Liver (tissue), 9 donors: Measurements from ENCODE around the gene KCNN3. TPM values are rescaled to one million over a fixed set of nuclear protein-coding genes. Genes with fewer than 3 reads are reported as not detected.

ENCODE experiments used
- DNase-seq: peaks from one replicate; pipeline ENCODE4 v3.0.0-alpha.2; 2017; ENCODE audit warnings: low spot score
- H3K27ac ChIP-seq, 2 donors: one replicate each; pipeline ENCODE4 v1.7.0; 2013; ENCODE audit warnings: inconsistent platforms in 2 of 2, low read length in 2 of 2, control low read depth in 1 of 2, low read depth in 1 of 2, mild to moderate bottlenecking in 1 of 2
- H3K27me3 ChIP-seq, 4 donors: one replicate each; pipeline versions ENCODE4 v1.6.1 to v1.7.0; 2013; ENCODE audit warnings: low read length in 3 of 4, inconsistent platforms in 1 of 4, mild to moderate bottlenecking in 1 of 4, moderate library complexity in 1 of 4; ENCODE audit not compliant: control insufficient read depth in 4 of 4, insufficient read depth in 4 of 4
- H3K36me3 ChIP-seq, 4 donors: one replicate each; pipeline versions ENCODE4 v1.6.1 to v1.7.0; 2013; ENCODE audit warnings: low read length in 3 of 4, mild to moderate bottlenecking in 3 of 4, low read depth in 1 of 4, moderate library complexity in 1 of 4; ENCODE audit not compliant: control insufficient read depth in 4 of 4, insufficient read depth in 3 of 4
- H3K4me1 ChIP-seq, 4 donors: one replicate each; pipeline versions ENCODE4 v1.6.1 to v1.7.0; 2013; ENCODE audit warnings: low read length in 3 of 4, mild to moderate bottlenecking in 3 of 4, moderate library complexity in 1 of 4; ENCODE audit not compliant: control insufficient read depth in 4 of 4, insufficient read depth in 4 of 4
- H3K4me3 ChIP-seq, 3 donors: one replicate each; pipeline versions ENCODE4 v1.6.1 to v1.7.0; 2013; ENCODE audit warnings: low read length in 3 of 3, control low read depth in 1 of 3, low read depth in 1 of 3, mild to moderate bottlenecking in 1 of 3
- H3K9ac ChIP-seq, 2 donors: one replicate each; pipeline ENCODE4 v1.7.0; 2013; ENCODE audit warnings: low read length in 2 of 2, mild to moderate bottlenecking in 2 of 2, moderate library complexity in 2 of 2, control low read depth in 1 of 2, low read depth in 1 of 2
- H3K9me3 ChIP-seq, 4 donors: one replicate each; pipeline versions ENCODE4 v1.6.1 to v1.7.0; 2013; ENCODE audit warnings: low read length in 3 of 4; ENCODE audit not compliant: control insufficient read depth in 4 of 4
- EGR1 ChIP-seq, 2 donors: IDR thresholded peaks; 2 replicates each; pipeline ENCODE4 v1.6.1; 2016 to 2018; ENCODE audit warnings: antibody characterized with exemption in 2 of 2, low read depth in 2 of 2
- FOXA1 ChIP-seq: IDR thresholded peaks from 2 replicates; pipeline ENCODE4 v1.6.1; 2016; ENCODE audit warnings: antibody characterized with exemption
- GABPA ChIP-seq, 2 donors: IDR thresholded peaks in 1 of 2; conservative IDR thresholded peaks in 1 of 2; 2 replicates each; pipeline ENCODE4 v1.6.1; 2016; ENCODE audit warnings: antibody characterized with exemption in 2 of 2, mild to moderate bottlenecking in 1 of 2, moderate library complexity in 1 of 2
- HNF4A ChIP-seq, 2 donors: conservative IDR thresholded peaks; 2 replicates each; pipeline ENCODE4 v1.6.1; 2016; ENCODE audit warnings: antibody characterized with exemption in 2 of 2, mild to moderate bottlenecking in 2 of 2
- HNF4G ChIP-seq: IDR thresholded peaks from 2 replicates; pipeline ENCODE4 v1.6.1; 2016; ENCODE audit warnings: antibody characterized with exemption
- JUND ChIP-seq, 2 donors: IDR thresholded peaks; 2 replicates each; pipeline ENCODE4 v1.6.1; 2016; ENCODE audit warnings: antibody characterized with exemption in 2 of 2
- NR2F2 ChIP-seq: IDR thresholded peaks from 2 replicates; pipeline ENCODE4 v1.6.1; 2016; ENCODE audit warnings: antibody characterized with exemption
- RAD21 ChIP-seq, 2 donors: IDR thresholded peaks; 2 replicates each; pipeline ENCODE4 v1.6.1; 2016; ENCODE audit warnings: antibody characterized with exemption in 2 of 2, mild to moderate bottlenecking in 2 of 2
- RXRA ChIP-seq, 2 donors: IDR thresholded peaks; 2 replicates each; pipeline ENCODE4 v1.6.1; 2017 to 2018; ENCODE audit warnings: antibody characterized with exemption in 2 of 2, mild to moderate bottlenecking in 1 of 2
- SP1 ChIP-seq: IDR thresholded peaks from 2 replicates; pipeline ENCODE4 v1.6.1; 2018; ENCODE audit warnings: antibody characterized with exemption, mild to moderate bottlenecking
- YY1 ChIP-seq: IDR thresholded peaks from 2 replicates; pipeline ENCODE4 v1.6.1; 2016; ENCODE audit warnings: antibody characterized with exemption, mild to moderate bottlenecking
- WGBS: extraction: QIAGEN DNeasy Blood & Tissue Kit; methylation state at CpG from one replicate; pipeline ENCODE4 v1.1.7; 2013; 5-methylcytosine and 5-hydroxymethylcytosine counted together
- polyA plus RNA-seq, 2 donors: library from polyadenylated mRNA; stranded (reverse) in 1 of 2; unstranded in 1 of 2; fragments of 200-250 nt in 1 of 2; fragments of >200 nt in 1 of 2; fragmentation: Nextera tagmentation in 1 of 2; extraction: Ambion mirVana in 1 of 2; gene quantifications; one replicate each; pipeline versions ENCODE4 v1.2.1 to v1.2.3, GENCODE V29; 2013 to 2015
- total RNA-seq, 2 donors: library from RNA; depleted of rRNA; stranded (reverse); fragments of >200 nt; gene quantifications; one replicate each; pipeline ENCODE4 v1.2.3, GENCODE V29; 2014
- TF ChIP-seq, protein P1 (sequence below): IDR thresholded peaks from 2 replicates; pipeline ENCODE4 v1.6.1; 2016; ENCODE audit warnings: antibody characterized with exemption, mild to moderate bottlenecking
- TF ChIP-seq, protein P2 (sequence below): IDR thresholded peaks from 2 replicates; pipeline ENCODE4 v1.6.1; 2016; ENCODE audit warnings: antibody characterized with exemption
- TF ChIP-seq, protein P3 (sequence below): fragments of 150-350 bp; IDR thresholded peaks from 2 replicates; pipeline ENCODE4 v1.5.1; 2017; ENCODE audit warnings: improper control_type of control experiment, low read depth, low read length; ENCODE audit not compliant: missing input control
- TF ChIP-seq, protein P4 (sequence below): IDR thresholded peaks from 2 replicates; pipeline ENCODE4 v1.6.1; 2016; ENCODE audit warnings: antibody characterized with exemption
- TF ChIP-seq, protein P5 (sequence below): IDR thresholded peaks from 2 replicates; pipeline ENCODE4 v1.6.1; 2016; ENCODE audit warnings: antibody characterized with exemption
- donor health status: healthy.
- donor health status: healthy.
- donor health status: healthy.
- donor health status: healthy.
- donor health status: healthy.

The KCNN3 gene
- total and polyA plus RNA-seq, 4 donors = 0.09 to 0.68 (median 0.15) TPM

DNA sequence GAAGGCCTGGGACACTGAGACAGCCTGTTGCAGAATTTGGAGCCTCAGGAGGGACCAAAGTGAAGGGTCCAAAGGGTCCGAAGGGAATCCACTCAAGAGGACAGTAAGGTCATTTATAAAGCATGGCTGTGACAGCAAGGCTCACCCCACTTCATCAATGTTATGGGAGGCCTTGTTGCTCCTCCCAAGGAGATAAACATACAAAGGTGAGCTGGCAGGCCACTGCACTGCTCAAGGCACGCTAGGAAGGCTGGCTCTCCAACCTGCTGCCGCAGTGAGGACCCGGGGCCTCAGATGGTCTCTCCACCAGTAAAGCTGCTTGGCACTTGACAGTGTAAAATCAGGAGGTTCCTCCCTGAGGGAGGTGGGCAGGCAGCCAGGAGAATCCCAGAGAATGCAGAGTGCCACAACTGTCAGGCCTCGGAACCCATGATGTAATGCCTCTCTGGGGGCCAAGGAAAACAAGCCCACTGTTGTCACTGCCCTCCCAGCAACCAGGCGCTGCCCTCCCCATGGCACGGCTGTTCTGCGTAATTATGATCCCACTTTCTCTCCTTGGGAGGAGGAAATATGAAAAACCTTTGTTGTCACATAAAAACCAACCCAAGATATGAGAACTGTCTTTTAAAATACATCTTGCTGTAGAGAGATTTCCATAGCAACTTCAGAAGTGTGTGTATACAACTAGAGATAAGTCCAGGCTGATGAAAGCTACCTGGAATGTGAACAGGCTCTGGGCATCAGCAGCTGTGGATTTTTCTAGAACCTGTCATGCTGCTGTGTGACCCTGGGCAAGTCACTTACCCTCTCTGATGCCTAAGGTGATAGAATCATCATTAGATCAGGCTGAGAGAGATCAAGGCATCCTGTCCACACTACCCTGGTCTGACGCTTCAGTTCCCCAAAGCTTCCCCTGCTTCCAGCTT, 102.5 kb downstream of the KCNN3 start:
- Histone ChIP-seq H3K4me3 (no peak overlapping the region), H3K4me1 (no peaks in the 10 kb centered on the region), H3K9ac (no peak overlapping the region), H3K9me3 (no peaks in the 10 kb centered on the region), H3K27me3 (no peaks in the 10 kb centered on the region), H3K27ac (no peak overlapping the region), H3K36me3 (no peaks in the 10 kb centered on the region)
- DNase-seq = no peak
- TF ChIP-seq GABPA (IDR thresholded peaks at IDR 0.05 in 1 of 2, conservative IDR thresholded peaks at IDR 0.05 in 1 of 2) (no peak), JUND (IDR thresholded peaks at IDR 0.05) (no peak), RAD21 (IDR thresholded peaks at IDR 0.05) (no peak), SP1 (no peak), HNF4A (conservative IDR thresholded peaks at IDR 0.05) (no peak), YY1 (no peak), HNF4G (no peak), RXRA (IDR thresholded peaks at IDR 0.05) (no peak), NR2F2 (no peak), FOXA1 (no peak), EGR1 (IDR thresholded peaks at IDR 0.05; ENCODE audit: low read depth in 2 of 2) (no peak)
- TF ChIP-seq, protein P1, sequence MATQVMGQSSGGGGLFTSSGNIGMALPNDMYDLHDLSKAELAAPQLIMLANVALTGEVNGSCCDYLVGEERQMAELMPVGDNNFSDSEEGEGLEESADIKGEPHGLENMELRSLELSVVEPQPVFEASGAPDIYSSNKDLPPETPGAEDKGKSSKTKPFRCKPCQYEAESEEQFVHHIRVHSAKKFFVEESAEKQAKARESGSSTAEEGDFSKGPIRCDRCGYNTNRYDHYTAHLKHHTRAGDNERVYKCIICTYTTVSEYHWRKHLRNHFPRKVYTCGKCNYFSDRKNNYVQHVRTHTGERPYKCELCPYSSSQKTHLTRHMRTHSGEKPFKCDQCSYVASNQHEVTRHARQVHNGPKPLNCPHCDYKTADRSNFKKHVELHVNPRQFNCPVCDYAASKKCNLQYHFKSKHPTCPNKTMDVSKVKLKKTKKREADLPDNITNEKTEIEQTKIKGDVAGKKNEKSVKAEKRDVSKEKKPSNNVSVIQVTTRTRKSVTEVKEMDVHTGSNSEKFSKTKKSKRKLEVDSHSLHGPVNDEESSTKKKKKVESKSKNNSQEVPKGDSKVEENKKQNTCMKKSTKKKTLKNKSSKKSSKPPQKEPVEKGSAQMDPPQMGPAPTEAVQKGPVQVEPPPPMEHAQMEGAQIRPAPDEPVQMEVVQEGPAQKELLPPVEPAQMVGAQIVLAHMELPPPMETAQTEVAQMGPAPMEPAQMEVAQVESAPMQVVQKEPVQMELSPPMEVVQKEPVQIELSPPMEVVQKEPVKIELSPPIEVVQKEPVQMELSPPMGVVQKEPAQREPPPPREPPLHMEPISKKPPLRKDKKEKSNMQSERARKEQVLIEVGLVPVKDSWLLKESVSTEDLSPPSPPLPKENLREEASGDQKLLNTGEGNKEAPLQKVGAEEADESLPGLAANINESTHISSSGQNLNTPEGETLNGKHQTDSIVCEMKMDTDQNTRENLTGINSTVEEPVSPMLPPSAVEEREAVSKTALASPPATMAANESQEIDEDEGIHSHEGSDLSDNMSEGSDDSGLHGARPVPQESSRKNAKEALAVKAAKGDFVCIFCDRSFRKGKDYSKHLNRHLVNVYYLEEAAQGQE = no peak
- TF ChIP-seq, protein P2, sequence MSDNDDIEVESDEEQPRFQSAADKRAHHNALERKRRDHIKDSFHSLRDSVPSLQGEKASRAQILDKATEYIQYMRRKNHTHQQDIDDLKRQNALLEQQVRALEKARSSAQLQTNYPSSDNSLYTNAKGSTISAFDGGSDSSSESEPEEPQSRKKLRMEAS = no peak
- TF ChIP-seq, protein P3, sequence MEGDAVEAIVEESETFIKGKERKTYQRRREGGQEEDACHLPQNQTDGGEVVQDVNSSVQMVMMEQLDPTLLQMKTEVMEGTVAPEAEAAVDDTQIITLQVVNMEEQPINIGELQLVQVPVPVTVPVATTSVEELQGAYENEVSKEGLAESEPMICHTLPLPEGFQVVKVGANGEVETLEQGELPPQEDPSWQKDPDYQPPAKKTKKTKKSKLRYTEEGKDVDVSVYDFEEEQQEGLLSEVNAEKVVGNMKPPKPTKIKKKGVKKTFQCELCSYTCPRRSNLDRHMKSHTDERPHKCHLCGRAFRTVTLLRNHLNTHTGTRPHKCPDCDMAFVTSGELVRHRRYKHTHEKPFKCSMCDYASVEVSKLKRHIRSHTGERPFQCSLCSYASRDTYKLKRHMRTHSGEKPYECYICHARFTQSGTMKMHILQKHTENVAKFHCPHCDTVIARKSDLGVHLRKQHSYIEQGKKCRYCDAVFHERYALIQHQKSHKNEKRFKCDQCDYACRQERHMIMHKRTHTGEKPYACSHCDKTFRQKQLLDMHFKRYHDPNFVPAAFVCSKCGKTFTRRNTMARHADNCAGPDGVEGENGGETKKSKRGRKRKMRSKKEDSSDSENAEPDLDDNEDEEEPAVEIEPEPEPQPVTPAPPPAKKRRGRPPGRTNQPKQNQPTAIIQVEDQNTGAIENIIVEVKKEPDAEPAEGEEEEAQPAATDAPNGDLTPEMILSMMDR = no peak
- TF ChIP-seq, protein P4, sequence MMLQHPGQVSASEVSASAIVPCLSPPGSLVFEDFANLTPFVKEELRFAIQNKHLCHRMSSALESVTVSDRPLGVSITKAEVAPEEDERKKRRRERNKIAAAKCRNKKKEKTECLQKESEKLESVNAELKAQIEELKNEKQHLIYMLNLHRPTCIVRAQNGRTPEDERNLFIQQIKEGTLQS = no peak
- TF ChIP-seq, protein P5, sequence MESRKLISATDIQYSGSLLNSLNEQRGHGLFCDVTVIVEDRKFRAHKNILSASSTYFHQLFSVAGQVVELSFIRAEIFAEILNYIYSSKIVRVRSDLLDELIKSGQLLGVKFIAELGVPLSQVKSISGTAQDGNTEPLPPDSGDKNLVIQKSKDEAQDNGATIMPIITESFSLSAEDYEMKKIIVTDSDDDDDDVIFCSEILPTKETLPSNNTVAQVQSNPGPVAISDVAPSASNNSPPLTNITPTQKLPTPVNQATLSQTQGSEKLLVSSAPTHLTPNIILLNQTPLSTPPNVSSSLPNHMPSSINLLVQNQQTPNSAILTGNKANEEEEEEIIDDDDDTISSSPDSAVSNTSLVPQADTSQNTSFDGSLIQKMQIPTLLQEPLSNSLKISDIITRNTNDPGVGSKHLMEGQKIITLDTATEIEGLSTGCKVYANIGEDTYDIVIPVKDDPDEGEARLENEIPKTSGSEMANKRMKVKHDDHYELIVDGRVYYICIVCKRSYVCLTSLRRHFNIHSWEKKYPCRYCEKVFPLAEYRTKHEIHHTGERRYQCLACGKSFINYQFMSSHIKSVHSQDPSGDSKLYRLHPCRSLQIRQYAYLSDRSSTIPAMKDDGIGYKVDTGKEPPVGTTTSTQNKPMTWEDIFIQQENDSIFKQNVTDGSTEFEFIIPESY = no peak
- WGBS = 90% methylated on average over 9 of the region's 9 CpGs
